Stimulated activated CD8-positive, alpha-beta memory T cell treated with anti-CD3 and anti-CD28 coated beads, Interleukin-4, amount 100 ng/mL, for 48 hours (primary cell): ENCODE data around the gene GMEB1.
A peak's percentile ranks its signal among the peaks of the same experiment; 100 is the strongest.
"Not testable (repeated sequence)": the region's sequence is repeated elsewhere in the genome, so short reads cannot be mapped to it uniquely, and the experiment has no call there.

Experiments
- DNase-seq: peaks from one replicate; pipeline ENCODE4 v3.0.0-alpha.2; 2020

GMEB1 gene, protein sequence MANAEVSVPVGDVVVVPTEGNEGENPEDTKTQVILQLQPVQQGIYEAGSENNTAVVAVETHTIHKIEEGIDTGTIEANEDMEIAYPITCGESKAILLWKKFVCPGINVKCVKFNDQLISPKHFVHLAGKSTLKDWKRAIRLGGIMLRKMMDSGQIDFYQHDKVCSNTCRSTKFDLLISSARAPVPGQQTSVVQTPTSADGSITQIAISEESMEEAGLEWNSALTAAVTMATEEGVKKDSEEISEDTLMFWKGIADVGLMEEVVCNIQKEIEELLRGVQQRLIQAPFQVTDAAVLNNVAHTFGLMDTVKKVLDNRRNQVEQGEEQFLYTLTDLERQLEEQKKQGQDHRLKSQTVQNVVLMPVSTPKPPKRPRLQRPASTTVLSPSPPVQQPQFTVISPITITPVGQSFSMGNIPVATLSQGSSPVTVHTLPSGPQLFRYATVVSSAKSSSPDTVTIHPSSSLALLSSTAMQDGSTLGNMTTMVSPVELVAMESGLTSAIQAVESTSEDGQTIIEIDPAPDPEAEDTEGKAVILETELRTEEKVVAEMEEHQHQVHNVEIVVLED

DNA sequence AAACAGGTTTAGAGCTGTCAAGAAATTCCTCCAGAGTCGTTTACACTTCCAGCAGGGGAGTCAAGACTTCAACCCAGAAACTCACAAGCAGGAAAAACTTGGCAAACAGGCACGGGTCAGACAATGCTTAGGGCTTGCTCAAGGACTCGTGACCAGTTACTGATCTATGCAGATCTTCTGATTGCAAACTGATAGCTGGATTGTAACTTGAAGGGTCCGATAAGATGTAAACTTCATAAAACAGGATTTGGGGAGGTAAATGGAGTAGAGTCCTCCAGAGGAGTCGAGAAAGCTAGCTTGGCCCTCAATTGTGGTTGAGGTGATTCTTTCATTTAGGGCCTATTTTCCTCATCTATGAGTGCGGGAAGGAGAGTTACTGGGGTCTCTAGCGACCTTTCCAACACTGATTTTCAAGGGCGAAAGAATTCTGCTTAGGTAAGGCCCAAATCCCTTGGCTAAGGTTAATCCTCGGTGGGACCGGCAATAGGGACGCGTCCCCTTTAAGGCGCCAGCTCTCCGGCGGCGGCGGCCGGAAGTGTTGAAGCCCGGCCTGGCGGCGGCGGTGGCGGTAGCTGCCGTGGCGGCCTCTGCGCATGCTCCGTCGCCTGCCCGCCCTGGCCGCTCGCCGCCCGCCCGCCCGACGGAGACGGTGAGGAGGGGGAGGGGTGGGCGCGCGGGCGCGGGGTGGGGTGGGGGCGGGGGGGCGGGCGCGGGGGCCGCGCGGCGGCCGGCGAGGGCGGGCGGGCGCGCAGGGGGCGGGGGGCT is at the start of gene GMEB1:
GMEB1 (plus strand) TSS at position 594 of the 765 bp plus-strand sequence. CDS start 14,829 bp downstream, outside the sequence.
- DNase-seq = peak; percentile 89

DNA sequence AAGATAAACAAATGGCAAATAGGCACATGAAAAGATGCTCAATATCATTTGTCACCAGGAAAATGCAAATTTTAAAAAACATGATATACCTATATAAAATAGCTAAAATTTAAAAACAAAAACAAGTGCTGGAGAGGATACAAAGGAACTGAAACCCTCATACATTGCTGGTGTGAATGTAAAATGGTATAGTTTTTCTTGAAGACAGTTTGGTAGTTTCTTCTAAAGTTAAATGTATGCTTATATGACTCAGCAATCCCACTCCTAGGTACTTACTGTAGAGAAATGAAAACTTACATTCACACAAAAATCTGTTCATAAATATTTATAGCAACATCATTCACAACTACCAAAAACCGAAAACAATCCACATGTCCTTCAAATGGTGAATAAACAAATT is 36.9 kb upstream of the GMEB1 start:
- no peak for DNase-seq

DNA sequence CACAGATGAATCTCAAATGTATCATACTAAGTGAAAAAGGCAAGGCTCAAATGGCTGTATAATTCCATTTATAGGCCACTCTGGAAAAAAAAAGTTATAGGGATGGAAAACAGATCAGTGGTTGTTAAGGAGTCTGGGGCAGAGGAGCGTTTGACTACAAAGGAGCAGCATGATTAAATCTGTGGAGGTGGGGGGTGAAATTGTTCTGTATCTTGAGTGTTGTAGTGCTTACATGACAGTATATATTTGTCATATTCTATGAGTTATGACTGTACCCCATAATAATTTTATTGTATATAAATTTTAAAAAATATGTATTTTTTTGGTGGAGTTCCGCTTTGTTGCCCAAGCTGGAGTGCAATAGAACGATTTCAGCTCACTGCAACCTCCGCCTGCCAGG is 36.0 kb upstream of the GMEB1 start:
- DNase-seq = no peak

DNA sequence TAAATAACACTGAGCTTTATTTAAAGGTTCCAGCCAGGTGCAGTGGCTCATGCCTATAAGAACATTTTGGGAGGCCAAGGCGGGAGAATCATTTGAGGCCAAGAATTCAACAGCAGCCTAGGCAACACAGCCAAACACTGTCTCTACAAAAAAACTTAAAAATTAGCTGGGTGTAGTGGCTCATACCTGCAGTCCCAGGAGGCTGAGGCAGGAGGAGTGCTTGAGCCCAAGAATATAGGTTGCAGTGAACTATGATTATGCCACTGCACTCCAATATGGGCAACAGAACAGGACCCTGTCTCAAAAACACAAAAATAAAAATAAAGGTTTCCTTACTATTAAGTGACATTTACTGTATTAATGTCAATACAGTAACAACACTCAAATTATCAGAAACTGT is 27.8 kb upstream of the GMEB1 start:
- no peak for DNase-seq

DNA sequence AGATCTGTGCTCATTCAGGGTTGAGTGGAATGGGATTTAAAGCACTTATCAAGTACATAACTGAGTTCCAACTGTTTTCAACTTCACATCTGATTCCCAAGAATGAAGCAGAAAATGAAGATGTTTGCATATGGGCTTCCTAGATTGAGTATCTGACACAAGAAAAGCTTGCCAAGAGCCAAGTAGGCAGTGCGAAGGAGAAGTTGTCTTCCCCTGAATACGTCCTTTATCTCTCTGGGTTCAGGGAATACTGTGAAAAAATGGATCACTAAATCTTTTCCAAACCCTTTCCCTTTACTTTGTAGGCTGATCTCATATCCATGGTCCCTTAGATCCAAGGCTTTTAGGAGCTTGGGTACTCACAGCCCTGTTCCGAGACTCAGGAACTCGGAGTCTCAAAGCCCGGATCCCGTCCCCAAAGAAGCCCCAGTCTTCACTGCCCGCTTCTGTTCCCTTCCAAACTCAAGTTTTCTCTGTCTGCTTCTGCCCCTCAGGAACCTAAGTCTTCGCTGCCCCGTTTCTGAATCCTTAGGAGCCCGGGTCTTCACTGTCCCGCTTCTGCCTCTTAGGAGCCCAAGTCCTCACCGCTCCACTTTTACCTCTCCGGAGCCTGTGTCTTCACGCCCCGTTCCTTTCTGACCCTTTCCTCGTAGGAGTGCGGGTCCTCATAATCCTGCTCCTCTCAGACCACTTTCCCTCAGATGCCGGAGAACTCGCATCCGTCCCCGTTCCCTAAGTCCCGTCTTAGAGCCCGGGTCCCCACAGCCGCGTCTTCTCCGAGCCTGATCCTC is 26.3 kb upstream of the GMEB1 start:
- DNase-seq = no peak

DNA sequence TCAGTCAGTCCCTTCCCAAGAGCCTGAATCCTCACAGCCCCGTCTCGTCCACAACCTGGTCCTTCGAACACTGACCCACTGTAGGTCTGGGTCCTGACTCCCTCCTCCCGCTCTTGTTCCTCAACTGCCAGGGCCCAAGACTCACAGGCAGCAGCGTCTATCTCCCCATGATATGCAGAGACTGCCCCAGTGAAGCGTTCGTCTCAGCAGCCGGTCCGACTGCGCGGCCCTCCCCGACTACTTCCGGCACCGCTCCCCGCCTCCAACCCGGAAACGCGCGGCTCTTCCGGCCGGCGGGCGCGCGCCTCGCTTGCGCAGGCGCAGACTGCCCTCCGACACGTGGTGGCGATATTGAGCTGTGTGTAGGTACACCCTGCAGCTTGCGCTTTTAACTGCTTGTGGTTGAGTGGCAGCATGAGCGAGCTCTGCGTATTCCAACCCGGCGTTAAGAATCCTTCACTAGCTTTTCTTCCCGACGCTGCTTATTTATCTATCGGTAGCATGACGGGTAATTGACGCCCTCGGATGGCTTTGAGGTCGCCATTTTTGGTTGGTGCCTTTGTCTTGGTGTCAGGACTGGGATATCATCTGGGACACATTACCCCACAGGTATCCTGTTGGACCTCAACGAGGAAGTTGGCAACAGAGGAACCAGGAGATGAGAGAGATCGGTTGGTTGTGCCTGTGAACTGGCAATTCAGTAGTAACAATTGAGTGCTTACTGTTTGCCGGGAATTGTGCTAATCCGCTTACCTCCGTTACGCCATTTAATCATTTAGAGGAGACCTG is 25.5 kb upstream of the GMEB1 start, which contains the start of gene TAF12:
TAF12 (minus strand) TSS at position 221 of the 789 bp plus-strand sequence. CDS start 20,986 bp downstream, outside the sequence.
- DNase-seq = peak; percentile 91

DNA sequence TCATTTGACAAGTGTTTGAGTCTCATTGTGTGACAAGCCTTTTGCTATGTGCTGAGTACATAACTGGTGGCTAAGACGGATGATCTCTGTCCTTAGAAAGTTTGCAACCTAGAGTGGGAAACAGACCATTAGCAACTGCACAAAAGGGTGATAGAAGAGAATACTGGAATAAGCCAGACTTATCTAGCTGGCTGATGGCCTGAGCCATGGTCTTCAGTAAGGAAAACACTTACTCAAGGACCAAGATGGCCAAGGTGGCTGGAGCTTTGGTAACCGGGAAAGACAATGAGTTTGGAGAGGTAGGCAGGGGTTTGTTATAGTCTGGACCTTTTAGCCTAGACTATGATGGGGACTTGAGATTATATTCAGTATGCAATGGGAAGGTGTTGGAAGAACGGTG is 24.1 kb upstream of the GMEB1 start:
- no peak for DNase-seq

DNA sequence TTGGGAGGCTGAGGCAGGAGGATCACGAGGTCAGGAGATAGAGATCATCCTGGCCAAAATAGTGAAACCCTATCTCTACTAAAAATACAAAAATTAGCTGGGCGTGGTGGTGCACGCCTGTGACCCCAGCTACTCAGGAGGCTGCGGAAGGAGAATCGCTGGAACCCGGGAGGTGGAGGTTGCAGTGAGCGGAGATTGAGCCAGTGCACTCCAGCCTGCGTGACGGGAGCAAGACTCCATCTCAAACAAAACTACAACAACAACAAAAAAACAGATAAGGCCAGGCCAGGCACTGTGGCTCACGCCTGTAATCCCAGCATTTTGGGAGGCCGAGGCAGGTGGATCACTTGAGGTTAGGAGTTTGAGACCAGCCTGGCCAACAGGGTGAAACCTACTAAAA is 23.2 kb upstream of the GMEB1 start:
- not testable (repeated sequence) for DNase-seq

DNA sequence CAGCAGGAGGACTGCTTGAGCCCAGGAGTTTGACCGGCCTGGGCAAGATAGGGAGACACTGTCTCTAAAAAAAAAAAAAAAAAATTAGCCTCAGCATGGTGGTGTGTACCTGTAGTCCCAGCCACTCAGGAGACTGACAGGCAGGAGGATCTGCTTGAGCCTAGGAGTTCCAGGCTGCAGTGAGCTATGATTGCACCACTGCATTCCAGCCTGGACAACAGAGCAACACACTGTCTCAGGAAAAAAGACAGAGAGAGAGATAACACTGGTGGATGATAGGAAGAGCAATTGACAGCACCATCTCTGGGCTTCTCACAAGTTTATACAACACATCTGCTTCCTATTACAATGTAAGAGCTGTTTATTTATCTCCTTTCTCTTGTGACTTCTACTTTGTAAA is 22.5 kb upstream of the GMEB1 start:
- DNase-seq = no peak

DNA sequence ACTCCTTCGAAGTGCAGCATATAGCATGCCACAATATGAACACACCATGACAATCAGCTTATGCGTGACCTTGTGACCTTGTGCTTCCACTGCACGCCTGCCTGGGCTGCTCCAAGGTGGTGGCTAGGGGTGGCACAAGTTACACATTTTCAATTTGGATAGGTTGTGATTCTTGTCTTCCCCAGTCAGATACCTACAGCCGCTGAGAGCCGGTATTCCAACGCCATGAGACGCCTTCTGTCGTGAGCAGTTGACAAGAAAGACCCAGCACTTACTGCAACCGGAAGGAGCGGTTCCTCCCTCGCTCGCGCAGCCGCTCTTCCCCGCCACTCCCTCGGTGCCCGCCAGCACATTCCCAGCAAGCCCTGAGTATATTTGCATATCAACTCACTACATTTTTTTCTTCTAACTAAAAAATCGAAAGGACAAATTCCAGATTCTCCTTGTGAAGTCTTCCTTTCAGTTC is 20.5 kb upstream of the GMEB1 start:
- DNase-seq = peak; percentile 86

DNA sequence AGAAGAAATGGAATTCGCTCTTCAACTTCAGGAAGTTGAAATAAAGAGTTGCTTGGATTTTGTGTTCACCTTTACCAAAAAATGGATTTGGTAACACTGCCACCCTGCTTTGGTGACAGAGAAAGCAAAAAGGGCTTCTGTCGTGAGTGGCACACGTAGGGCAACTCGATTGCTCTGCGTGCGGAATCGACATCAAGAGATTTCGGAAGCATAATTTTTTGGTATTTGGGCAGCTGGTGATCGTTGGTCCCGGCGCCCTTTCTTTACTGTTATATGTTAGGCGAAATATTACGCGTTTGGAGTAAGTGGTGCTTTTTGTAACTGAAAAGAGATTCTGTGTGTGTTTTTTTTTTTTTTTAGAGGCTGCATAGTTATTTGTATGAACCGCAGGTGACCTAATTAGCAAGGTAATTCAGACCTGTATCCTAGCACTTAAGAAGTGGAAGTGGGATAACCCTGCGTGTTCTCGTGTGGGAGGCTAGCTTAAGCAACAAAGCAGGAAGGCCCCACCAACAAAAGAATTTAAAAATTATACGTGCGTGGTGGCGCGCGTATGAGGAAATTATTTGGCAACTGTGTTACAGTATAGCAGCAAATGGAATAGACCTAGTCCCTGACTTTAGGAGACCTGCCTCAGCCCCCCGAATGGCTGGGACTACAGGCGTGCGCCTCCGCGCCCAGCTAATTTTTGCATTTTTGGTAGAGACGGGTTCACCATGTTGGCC is 19.9 kb upstream of the GMEB1 start, which contains the start of gene RNU11:
RNU11 (plus strand) TSS at position 127 of the 725 bp plus-strand sequence.
- peak; percentile 89 for DNase-seq

DNA sequence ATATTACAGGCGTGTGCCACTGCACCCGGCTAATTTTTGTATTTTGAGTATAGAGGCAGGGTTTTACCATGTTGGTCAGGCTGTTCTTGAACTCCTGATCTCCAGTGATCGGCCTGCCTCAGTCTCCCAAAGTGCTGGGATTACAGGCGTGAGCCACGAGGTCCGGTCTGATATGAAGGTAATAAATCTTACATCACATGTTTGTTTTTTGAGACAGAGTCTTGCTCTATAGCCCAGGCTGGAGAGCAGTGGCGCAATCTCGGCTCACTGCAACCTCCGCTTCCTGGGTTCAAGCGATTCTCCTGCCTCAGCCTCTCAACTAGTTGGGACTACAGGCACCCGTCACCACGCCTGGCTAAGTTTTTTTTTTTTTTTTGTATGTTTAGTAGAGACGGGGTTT is 15.5 kb upstream of the GMEB1 start:
- not testable (repeated sequence) for DNase-seq

DNA sequence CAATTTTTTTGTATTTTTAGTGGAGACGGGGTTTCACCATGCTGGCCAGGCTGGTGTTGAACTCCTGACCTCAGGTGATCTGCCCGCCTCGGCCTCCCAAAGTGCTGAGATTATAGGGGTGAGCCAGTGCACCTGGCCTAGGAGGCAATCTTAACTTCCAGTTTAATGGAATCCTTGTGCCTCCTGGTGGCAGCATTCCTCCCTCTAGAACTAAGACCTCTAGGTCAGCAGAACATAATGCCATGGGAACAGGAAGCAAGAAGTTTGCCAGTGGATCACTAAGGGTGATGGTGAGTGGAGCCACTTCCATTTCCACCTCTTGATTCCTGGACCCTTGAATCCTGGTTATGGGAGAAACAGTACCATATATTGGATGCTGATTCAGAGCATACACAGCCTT is 14.7 kb upstream of the GMEB1 start:
- not testable (repeated sequence) for DNase-seq

DNA sequence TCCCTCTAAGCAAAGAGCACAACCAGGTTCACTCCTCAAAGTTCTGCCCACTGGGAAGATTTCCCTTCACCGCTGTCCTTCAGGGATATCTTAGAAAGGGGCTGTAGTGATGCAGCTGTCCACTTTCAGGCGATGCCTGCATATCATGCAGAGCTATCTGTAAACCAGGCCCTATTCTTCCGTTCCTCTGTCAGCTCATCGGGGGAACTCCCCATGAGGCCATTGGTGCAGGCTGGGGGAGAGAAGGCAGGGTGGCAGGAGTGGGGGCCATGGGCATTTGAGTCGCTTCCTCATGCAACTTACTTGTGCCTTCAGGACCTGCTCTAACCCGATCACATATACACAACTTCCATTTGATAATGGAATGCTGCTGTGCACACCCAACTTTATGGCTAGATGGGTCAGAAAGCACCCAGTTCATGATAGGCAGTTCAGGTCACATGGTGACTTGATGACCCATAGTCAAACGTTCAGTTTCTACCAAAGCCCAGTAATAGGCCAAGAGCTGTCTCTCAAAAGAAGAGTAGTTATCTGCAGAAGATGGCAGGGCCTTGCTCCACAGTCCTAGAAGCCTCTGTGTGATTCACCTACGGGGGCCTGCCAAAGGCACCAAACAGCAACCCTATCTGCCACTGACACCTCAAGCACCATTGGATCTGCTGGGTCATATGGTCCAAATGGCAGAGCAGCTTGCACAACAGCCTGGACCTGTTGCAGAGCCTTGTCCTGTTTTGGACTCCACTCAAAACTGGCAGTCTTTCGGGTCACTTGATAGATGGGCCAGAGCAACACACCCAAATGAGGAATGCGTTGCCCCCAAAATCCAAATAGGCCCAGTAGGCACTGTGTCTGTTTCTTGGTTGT is 12.9 kb upstream of the GMEB1 start:
- DNase-seq = not testable (repeated sequence)

DNA sequence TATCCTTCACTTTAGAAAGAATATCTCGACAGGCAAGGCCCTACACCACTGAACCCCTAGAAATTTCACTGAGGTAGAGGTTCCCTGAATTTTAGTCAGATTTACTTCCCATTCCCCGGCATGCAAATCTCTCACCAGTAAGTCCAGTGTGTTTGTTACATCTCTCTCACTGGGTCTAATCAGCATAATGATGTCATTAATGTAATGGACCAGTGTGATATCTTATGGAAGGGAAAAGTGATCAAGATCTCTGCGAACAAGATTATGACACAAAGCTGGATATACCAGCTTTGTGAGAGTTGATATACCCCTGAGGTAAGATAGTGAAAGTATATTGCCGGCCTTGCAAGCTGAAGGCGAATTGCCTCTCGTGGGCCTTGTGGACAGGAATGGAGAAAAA is 12.2 kb upstream of the GMEB1 start:
- no peak for DNase-seq

DNA sequence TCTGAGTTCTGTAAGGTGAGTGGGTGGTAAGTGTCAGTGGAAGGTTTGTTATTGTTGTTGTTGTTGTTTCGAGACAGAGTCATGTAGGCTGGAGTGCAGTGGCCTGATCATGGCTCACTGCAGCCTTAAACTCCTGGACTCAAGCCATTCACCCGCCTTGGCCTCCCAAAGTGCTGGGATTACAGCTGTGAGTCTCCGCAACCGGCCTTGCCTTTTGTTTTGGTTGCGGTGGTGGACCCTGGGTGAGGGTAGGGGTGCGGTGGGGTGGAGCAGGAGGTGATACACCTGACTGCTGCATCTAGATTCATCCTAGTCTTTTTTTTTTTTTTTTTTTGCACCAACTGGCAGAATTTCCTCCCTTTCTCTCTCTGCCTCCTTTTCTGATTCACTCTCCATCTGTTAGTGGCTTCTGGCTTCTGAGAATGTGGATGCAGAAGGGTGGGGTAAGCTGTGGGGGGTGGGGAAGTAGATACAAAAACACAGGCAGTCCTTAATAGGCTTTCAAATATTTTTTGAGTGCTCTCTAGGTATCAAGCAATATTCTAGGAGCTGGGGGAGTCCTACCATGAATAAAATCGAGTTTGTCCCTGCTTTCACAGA is 4.6 kb upstream of the GMEB1 start:
- no peak for DNase-seq

DNA sequence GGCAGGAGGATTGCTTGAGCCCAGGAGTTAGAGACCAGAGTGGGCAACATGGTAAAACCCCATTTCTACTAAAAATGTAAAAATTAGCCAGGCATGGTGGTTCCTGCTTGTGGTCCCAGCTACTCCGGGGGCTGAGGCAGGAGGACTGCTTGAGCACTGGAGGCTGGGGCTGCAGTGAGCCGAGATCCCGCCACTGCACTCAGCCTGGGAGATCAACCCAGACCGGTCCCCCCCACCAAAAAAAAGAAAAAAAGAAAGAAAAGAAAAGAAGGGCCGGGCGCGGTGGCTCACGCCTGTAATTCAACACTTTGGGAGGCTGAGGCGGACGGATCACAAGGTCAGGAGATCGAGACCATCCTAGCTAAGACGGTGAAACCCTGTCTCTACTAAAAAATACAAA is 1.8 kb upstream of the GMEB1 start:
- DNase-seq = no peak

DNA sequence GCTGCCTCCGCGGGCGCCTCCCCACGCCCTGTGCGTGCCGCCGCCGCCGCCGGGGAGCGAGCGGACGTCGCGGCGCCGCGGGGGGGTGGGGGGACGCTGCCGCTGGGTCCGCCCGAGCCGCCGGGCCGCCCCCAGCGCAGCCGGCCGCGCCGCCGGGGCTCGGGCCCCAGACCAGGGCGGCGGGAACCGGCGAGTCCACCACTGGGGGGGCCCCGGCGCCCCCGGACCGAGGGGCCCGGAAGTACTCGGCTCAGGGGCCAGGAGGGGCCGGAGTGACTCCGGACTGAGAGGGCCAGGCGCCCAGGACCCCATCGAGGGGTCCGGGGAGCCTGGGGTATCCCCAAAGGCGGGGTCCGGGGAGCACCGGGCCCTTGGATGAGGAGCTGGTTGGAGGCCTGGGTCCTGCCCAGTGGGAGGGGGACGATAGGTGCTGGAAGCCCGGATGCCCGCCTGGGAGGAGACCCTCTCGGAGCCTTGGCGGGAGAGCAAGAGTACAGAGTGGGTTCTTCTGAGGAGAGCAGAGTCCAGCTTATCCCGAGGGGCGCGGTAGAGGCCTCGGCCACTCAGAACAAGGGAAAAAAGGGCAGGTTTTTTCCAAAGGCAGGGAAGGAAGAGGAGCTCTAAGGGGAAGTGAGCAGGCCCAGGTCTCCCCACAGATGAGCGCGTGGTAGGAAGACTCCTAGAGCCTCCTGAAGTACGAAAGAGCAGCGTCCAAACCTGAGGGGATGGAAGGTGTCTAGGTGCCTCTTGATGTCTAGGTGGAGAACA is 556 bp downstream of the GMEB1 start:
- DNase-seq = peak; percentile 65

DNA sequence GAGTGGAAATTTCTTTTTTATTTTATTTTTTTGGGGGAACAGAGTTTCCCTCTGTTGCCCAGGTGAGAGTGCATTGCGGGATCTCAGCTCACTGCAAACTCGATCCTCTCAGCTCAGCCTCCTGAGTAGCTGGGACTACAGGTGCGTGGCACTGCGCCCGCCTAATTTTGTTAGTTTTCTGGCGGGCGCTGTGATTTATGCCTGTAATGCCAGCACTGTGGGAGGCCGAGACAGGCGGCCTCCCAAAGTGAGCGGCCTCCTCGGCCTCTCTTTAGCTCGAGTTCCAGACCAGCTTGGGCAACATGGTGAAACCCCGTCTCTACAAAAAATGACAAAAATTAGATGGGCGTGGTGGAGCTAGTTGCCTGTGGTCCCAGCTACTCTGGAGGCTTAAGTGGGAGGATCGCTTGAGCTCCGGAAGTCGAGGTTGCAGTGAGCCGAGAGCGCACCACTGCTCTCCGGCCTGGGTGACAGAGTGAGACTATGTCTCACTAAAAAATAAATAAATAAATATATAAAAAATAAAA is 2.7 kb downstream of the GMEB1 start:
- no peak for DNase-seq
